H1 (cell line): ENCODE data around the gene NFATC1. TPM values are rescaled to one million over a fixed set of nuclear protein-coding genes. Genes with fewer than 3 reads are reported as not detected.

Experiments
- CTCF ChIA-PET: fragments of 300-600 bp; sonication (Branson Sonifier 250); formaldehyde crosslinking; loops from one replicate; lab custom pipeline; 2021; ENCODE audit not compliant: partially characterized antibody; lab: Charles Lee
- POLR2A ChIA-PET: fragments of 300-600 bp; sonication (Branson Sonifier 250); formaldehyde crosslinking; loops from one replicate; lab custom pipeline; 2021; ENCODE audit warnings: inconsistent platforms; ENCODE audit not compliant: partially characterized antibody; lab: Charles Lee
- DNase-seq, 2 experiments: peaks; one replicate each; pipeline versions ENCODE4 v3.0.0 to v3.0.0-alpha.2; 2010 to 2022; ENCODE audit warnings: low spot score in 2 of 2, low read depth in 1 of 2, mixed read lengths in 1 of 2
- FAIRE-seq: peaks from 2 replicates; lab custom pipeline; 2011; peaks lifted over from hg19 to GRCh38; lab: Jason Lieb, UNC
- H2AFZ ChIP-seq: 2 replicates; pipeline ENCODE4 v1.8.1; 2012; ENCODE audit warnings: low read length, inconsistent platforms
- H2AK5ac ChIP-seq: 2 replicates; pipeline ENCODE4 v1.6.1; 2013; ENCODE audit warnings: low read depth, low read length
- H2BK120ac ChIP-seq: replicated peaks from 2 replicates; pipeline ENCODE3; 2013; ENCODE audit warnings: low read depth, low read length, inconsistent platforms
- H2BK12ac ChIP-seq: 2 replicates; pipeline ENCODE4 v1.6.1; 2013; ENCODE audit warnings: low read depth, low read length
- H2BK15ac ChIP-seq: 2 replicates; pipeline ENCODE4 v1.6.1; 2013; ENCODE audit warnings: low read length
- H2BK20ac ChIP-seq: 2 replicates; pipeline ENCODE4 v1.6.1; 2013; ENCODE audit warnings: low read length
- H2BK5ac ChIP-seq: 2 replicates; pipeline ENCODE4 v1.6.1; 2013; ENCODE audit warnings: low read depth, low read length
- H3K14ac ChIP-seq: 2 replicates; pipeline ENCODE4 v1.6.1; 2013; ENCODE audit warnings: inconsistent platforms; ENCODE audit not compliant: insufficient read length
- H3K18ac ChIP-seq: 2 replicates; pipeline ENCODE4 v1.6.1; 2013; ENCODE audit warnings: low read length; ENCODE audit errors: extremely low read depth
- H3K23ac ChIP-seq: 2 replicates; pipeline ENCODE4 v1.6.1; 2013; ENCODE audit warnings: inconsistent platforms; ENCODE audit not compliant: insufficient read length
- H3K23me2 ChIP-seq: 2 replicates; pipeline ENCODE4 v1.6.1; 2013; ENCODE audit warnings: low read depth, low read length
- H3K27ac ChIP-seq: 2 replicates; pipeline ENCODE4 v1.6.1; 2011; ENCODE audit warnings: low read depth, low read length, inconsistent platforms
- H3K27me3 ChIP-seq, 4 experiments: replicated peaks in 1 of 4; 1 replicate in 1 of 4; 2 replicates in 3 of 4; pipeline versions ENCODE4 v1.6.1 to v1.8.1; 2011 to 2013; ENCODE audit warnings: low read length in 3 of 4, mild to moderate bottlenecking in 3 of 4, inconsistent platforms in 2 of 4, mixed read lengths in 2 of 4, moderate library complexity in 1 of 4; ENCODE audit not compliant: control insufficient read depth in 3 of 4, insufficient read depth in 3 of 4; ENCODE audit errors: extremely low read depth in 1 of 4
- H3K36me3 ChIP-seq, 4 experiments: 2 replicates each; pipeline versions ENCODE4 v1.6.1 to v1.8.1; 2011 to 2013; ENCODE audit warnings: mild to moderate bottlenecking in 4 of 4, low read length in 3 of 4, moderate library complexity in 2 of 4, control low read depth in 1 of 4, inconsistent platforms in 1 of 4; ENCODE audit not compliant: insufficient read depth in 4 of 4, control insufficient read depth in 2 of 4
- H3K4ac ChIP-seq: replicated peaks from 2 replicates; pipeline ENCODE3; 2013; ENCODE audit warnings: low read length, low read depth, mixed read lengths, inconsistent platforms; ENCODE audit not compliant: insufficient read length
- H3K4me1 ChIP-seq, 4 experiments: replicated peaks in 1 of 4; 1 replicate in 1 of 4; 2 replicates in 3 of 4; pipeline versions ENCODE4 v1.6.1 to v1.8.1; 2011 to 2013; ENCODE audit warnings: low read length in 3 of 4, inconsistent platforms in 2 of 4, mixed read lengths in 1 of 4; ENCODE audit not compliant: insufficient read depth in 4 of 4, control insufficient read depth in 3 of 4
- H3K4me2 ChIP-seq, 2 experiments: 2 replicates each; pipeline versions ENCODE4 v1.6.1 to v1.8.1; 2011 to 2013; ENCODE audit warnings: low read depth in 2 of 2, low read length in 2 of 2, control low read depth in 1 of 2, inconsistent platforms in 1 of 2, mild to moderate bottlenecking in 1 of 2; ENCODE audit not compliant: insufficient read depth in 1 of 2
- H3K4me3 ChIP-seq, 4 experiments: fragments of 200-600, 300-600 bp in 1 of 4; sonication (generic), shearing (Covaris generic), sonication (Bioruptor Twin) in 1 of 4; 2 replicates each; pipeline versions ENCODE4 v1.5.1 to v1.8.1; 2011 to 2016; ENCODE audit warnings: low read length in 4 of 4, low read depth in 3 of 4, control low read depth in 2 of 4, inconsistent platforms in 2 of 4, mild to moderate bottlenecking in 2 of 4, mixed read lengths in 1 of 4, moderate library complexity in 1 of 4; ENCODE audit not compliant: insufficient read depth in 2 of 4; ENCODE audit errors: extremely low read depth in 1 of 4
- H3K56ac ChIP-seq: replicated peaks from 2 replicates; pipeline ENCODE3; 2013; ENCODE audit warnings: low read depth, mild to moderate bottlenecking, mixed read lengths, low read length, inconsistent platforms; ENCODE audit not compliant: insufficient read length
- H3K79me1 ChIP-seq: 2 replicates; pipeline ENCODE4 v1.6.1; 2013; ENCODE audit warnings: low read depth, low read length, control low read depth
- H3K79me2 ChIP-seq, 2 experiments: 2 replicates each; pipeline versions ENCODE4 v1.6.1 to v1.8.1; 2012 to 2013; ENCODE audit warnings: low read length in 2 of 2, mild to moderate bottlenecking in 2 of 2, inconsistent platforms in 1 of 2; ENCODE audit not compliant: insufficient read depth in 2 of 2, control insufficient read depth in 1 of 2
- H3K9ac ChIP-seq, 4 experiments: replicated peaks in 1 of 4; 1 replicate in 1 of 4; 2 replicates in 3 of 4; pipeline versions ENCODE4 v1.6.1 to v1.8.1; 2011 to 2013; ENCODE audit warnings: low read depth in 3 of 4, low read length in 3 of 4, control low read depth in 2 of 4, mild to moderate bottlenecking in 2 of 4, moderate library complexity in 2 of 4, inconsistent platforms in 1 of 4; ENCODE audit errors: extremely low read depth in 1 of 4
- H3K9me3 ChIP-seq, 2 experiments: 2 replicates each; pipeline versions ENCODE4 v1.6.1 to v1.8.1; 2012 to 2013; ENCODE audit warnings: mild to moderate bottlenecking in 2 of 2, moderate library complexity in 2 of 2, control low read depth in 1 of 2, inconsistent platforms in 1 of 2, low read depth in 1 of 2, low read length in 1 of 2, mixed read lengths in 1 of 2; ENCODE audit not compliant: insufficient read depth in 2 of 2
- H4K20me1 ChIP-seq, 2 experiments: replicated peaks in 1 of 2; 2 replicates each; pipeline versions ENCODE3 to v1.8.1; 2011 to 2013; ENCODE audit warnings: inconsistent platforms in 2 of 2, low read length in 2 of 2, mild to moderate bottlenecking in 1 of 2; ENCODE audit not compliant: insufficient read depth in 2 of 2, control insufficient read depth in 1 of 2
- H4K5ac ChIP-seq: 2 replicates; pipeline ENCODE4 v1.6.1; 2013; ENCODE audit warnings: low read length, low read depth, mixed read lengths, inconsistent platforms; ENCODE audit not compliant: insufficient read length
- H4K8ac ChIP-seq: 2 replicates; pipeline ENCODE4 v1.8.0; 2013; ENCODE audit warnings: mild to moderate bottlenecking, moderate library complexity, low read length, inconsistent platforms; ENCODE audit not compliant: insufficient read depth; ENCODE audit errors: extremely low read depth
- H4K91ac ChIP-seq: replicated peaks from 2 replicates; pipeline ENCODE3; 2013; ENCODE audit warnings: low read length, mixed read lengths, inconsistent platforms; ENCODE audit not compliant: insufficient read length
- CHD1 ChIP-seq: IDR thresholded peaks from 2 replicates; pipeline ENCODE4 v1.6.1; 2012; ENCODE audit warnings: low read depth, low read length, improper control_type of control experiment
- FOSL1 ChIP-seq: IDR thresholded peaks from 2 replicates; pipeline ENCODE4 v1.6.1; 2011; ENCODE audit warnings: mild to moderate bottlenecking, low read depth, low read length, moderate library complexity; ENCODE audit not compliant: insufficient read depth
- HDAC6 ChIP-seq: IDR thresholded peaks from one replicate; pipeline ENCODE4 v1.7.1; 2012; ENCODE audit warnings: low read depth, mild to moderate bottlenecking, inconsistent platforms, low read length, moderate library complexity
- KDM4A ChIP-seq: IDR thresholded peaks from one replicate; pipeline ENCODE4 v1.7.1; 2012; ENCODE audit warnings: low read depth, mild to moderate bottlenecking, moderate library complexity, low read length, inconsistent platforms; ENCODE audit not compliant: severe bottlenecking
- MAX ChIP-seq: IDR thresholded peaks from 2 replicates; pipeline ENCODE4 v1.6.1; 2012; ENCODE audit warnings: inconsistent platforms
- PHF8 ChIP-seq: fragments of 200-600 bp; sonication (generic); conservative IDR thresholded peaks from 2 replicates; pipeline ENCODE4 v1.7.1; 2012; ENCODE audit warnings: low read depth, mild to moderate bottlenecking, inconsistent platforms, low read length, moderate library complexity
- TBP ChIP-seq: IDR thresholded peaks from 2 replicates; pipeline ENCODE4 v1.6.1; 2011; ENCODE audit warnings: low read depth, low read length, improper control_type of control experiment
- ZNF274 ChIP-seq: IDR thresholded peaks from 2 replicates; pipeline ENCODE4 v1.7.0; 2012; ENCODE audit warnings: low read length, borderline replicate concordance; ENCODE audit errors: extremely low read depth
- WGBS, 2 experiments: shearing (Covaris generic) in 1 of 2; methylation state at CpG; one replicate each; pipeline versions ENCODE4 v1.1.6 to v1.1.7; 2013 to 2015; ENCODE audit warnings: low lambda C conversion rate in 2 of 2, mixed read lengths in 2 of 2, inconsistent platforms in 1 of 2, low coverage in 1 of 2, missing lambda C conversion rate in 1 of 2; ENCODE audit not compliant: insufficient replicate concordance in 2 of 2, insufficient coverage in 1 of 2, insufficient read length in 1 of 2; ENCODE audit errors: extremely low coverage in 1 of 2, missing lambda C conversion rate in 1 of 2; 5-methylcytosine and 5-hydroxymethylcytosine counted together
- long read RNA-seq, 2 experiments: library from RNA in 1 of 2; library from capped mRNA in 1 of 2; stranded (forward); transcript quantifications; one replicate each; pipeline ENCODE4 v2.0.0, GENCODE V29; 2021; ENCODE audit warnings: inconsistent platforms in 1 of 2
- polyA minus RNA-seq, 3 experiments: library from RNA; depleted of rRNA, polyadenylated mRNA; stranded (reverse); fragments of >200 nt; gene quantifications; 1 replicate in 2 of 3; 2 replicates in 1 of 3; pipeline ENCODE4 v1.2.3, GENCODE V29; 2011
- polyA plus RNA-seq, 7 experiments: library from polyadenylated mRNA; depleted of rRNA in 3 of 7; stranded (reverse) in 5 of 7; unstranded in 2 of 7; fragments of >200 nt in 5 of 7; fragments of 200-250 nt in 2 of 7; gene quantifications; 1 replicate in 5 of 7; 2 replicates in 1 of 7; 4 replicates in 1 of 7; pipeline versions ENCODE4 v1.2.1 to v1.2.3, GENCODE V29; 2011 to 2013; ENCODE audit warnings: missing spikeins in 2 of 7, mixed read lengths in 2 of 7
- total RNA-seq: library from RNA; stranded (reverse); fragmentation: NEBNext Ultra II Directional; extraction: Animal tissue kit (Norgen Biotek cat#: 25700); gene quantifications from 2 replicates; pipeline ENCODE4 v1.2.1, GENCODE V29; 2021

Gene NFATC1
- total RNA-seq (6.6 and 6.8 TPM in 2 replicates), polyA plus RNA-seq (2011; rRNA removed) (2.0 and 3.2 TPM in 2 replicates), polyA minus RNA-seq (2011; rRNA and poly(A)+ RNA removed) (2.4 and 2.8 TPM in 2 replicates)
- 1.4 TPM for polyA plus RNA-seq (2011; cell fraction: cytosol; rRNA removed)
- polyA plus RNA-seq (2011; cell fraction: nucleus; rRNA removed): 4.2 TPM
- 4.8 to 6.0 TPM (median 5.5 TPM) in 4 replicates for polyA plus RNA-seq (2012, experiment 1 of 2)
- 4.5 TPM for polyA plus RNA-seq (2012, experiment 2 of 2)
- 3.5 TPM for polyA plus RNA-seq (2013, experiment 1 of 2)
- polyA plus RNA-seq (2013, experiment 2 of 2): 3.6 TPM
- 7.3 TPM for polyA minus RNA-seq (2011; cell fraction: cytosol; rRNA and poly(A)+ RNA removed)
- 8.7 TPM for polyA minus RNA-seq (2011; cell fraction: nucleus; rRNA and poly(A)+ RNA removed)
- long read RNA-seq, experiment 1, partial matches to known transcripts: 2 of 6 reads
- long read RNA-seq, experiment 1, other reads (novel, unspliced or antisense): 2 of 6 reads
- long read RNA-seq, experiment 2: 0 reads

GRCh38 chr18:79395761-79396404 lies at the start of gene NFATC1:
NFATC1 (plus strand) TSS chr18:79395930; CDS start chr18:79396225, 295 bp downstream.
- Histone ChIP-seq H3K23ac (no peak within 1 kb of the TSS), H4K5ac (no peak within 1 kb of the TSS), H2BK15ac (no peak within 1 kb of the TSS), H3K4me3 (peak within 1 kb of the TSS; percentile 23 to 66 (median 24)), H3K14ac (no peak within 1 kb of the TSS), H3K4ac (no peak within 1 kb of the TSS), H4K91ac (no peak within 1 kb of the TSS), H3K79me1 (no peaks in the 10 kb centered on the region)
- peak in 1 of 2 experiments; percentile 79 for DNase-seq
- CTCF ChIA-PET: interaction anchor here (0.8 to 8.9 kb wide), 4 partner anchors 12 to 133 kb away, joined by 3 to 62 read pairs (median 16); no protein-coding TSS in a partner anchor
- WGBS, 2 experiments: 0% methylated on average over 30 of the region's 91 CpGs; no CpG with 5 or more reads in 1 of the 2 experiments
- TF ChIP-seq KDM4A: peak; percentile 62
- TF ChIP-seq FOSL1: no peak
- 0 out of 2 replicates have a peak, but pooled peaks have one; percentile 29 for TF ChIP-seq TBP
- 0 out of 2 replicates have a peak, but pooled peaks have one; percentile 15 for TF ChIP-seq MAX
- no peak for TF ChIP-seq PHF8
- no peak for TF ChIP-seq ZNF274
- TF ChIP-seq HDAC6: no peak
- TF ChIP-seq CHD1: no peak
- TF ChIP-seq, all 59 proteins: peak for 3
- Histone ChIP-seq H2AFZ (no peak within 1 kb of the TSS), H4K8ac (peak within 1 kb of the TSS; percentile 62), H3K4me2 (peak within 1 kb of the TSS; percentile 78 to 87), H3K79me2 (no peaks in the 10 kb centered on the region), H2BK120ac (no peak within 1 kb of the TSS), H2AK5ac (no peak within 1 kb of the TSS), H3K23me2 (peaks cover 5% of the 10 kb centered on the region; the same call in 1 of the 2 replicates), H3K56ac (no peak within 1 kb of the TSS), H3K27ac (no peak within 1 kb of the TSS), H3K9me3 (no peaks in the 10 kb centered on the region), H2BK5ac (no peak within 1 kb of the TSS), H3K9ac (peak within 1 kb of the TSS in 1 of 4 experiments; percentile 54; a peak in 1 of 7 replicates), H3K18ac (peak within 1 kb of the TSS; percentile 78; the same call in 1 of the 2 replicates), H2BK12ac (0 out of 2 replicates have a peak within 1 kb of the TSS, but pooled peaks have one; percentile 17), H3K4me1 (peaks cover 0 to 12% (median 8%) of the 10 kb centered on the region in 4 experiments; a peak in 5 of 7 replicates), H2BK20ac (no peak within 1 kb of the TSS), H4K20me1 (peaks cover 2 to 5% of the 10 kb centered on the region in 2 experiments), H3K36me3 (no peaks in the 10 kb centered on the region; a peak in 1 of 8 replicates), H3K27me3 (peaks cover 45 to 76% (median 68%) of the 10 kb centered on the region in 4 experiments)
- POLR2A ChIA-PET: interaction anchor here (0.9 kb wide), 1 partner anchor 51 kb away, joined by 3 read pairs; no protein-coding TSS in a partner anchor
- no peak for FAIRE-seq
